Endothelial cell of umbilical vein (primary cell): ENCODE data around the gene USP7.

Experiments used
- EZH2 ChIP-seq: IDR thresholded peaks from 2 replicates; pipeline ENCODE4 v1.6.1; 2012; ENCODE audit warnings: borderline replicate concordance, low read depth, mild to moderate bottlenecking, moderate library complexity, low read length, inconsistent platforms; ENCODE audit not compliant: severe bottlenecking
- FOS ChIP-seq: IDR thresholded peaks from 2 replicates; pipeline ENCODE4 v1.6.1; 2011; ENCODE audit warnings: mild to moderate bottlenecking, low read length, moderate library complexity, borderline replicate concordance; ENCODE audit not compliant: insufficient read depth
- GATA2 ChIP-seq: IDR thresholded peaks from 2 replicates; pipeline ENCODE4 v1.7.0; 2011; ENCODE audit warnings: low read depth, mild to moderate bottlenecking, moderate library complexity, mixed read lengths, low read length; ENCODE audit not compliant: insufficient read length, insufficient read depth
- JUN ChIP-seq: IDR thresholded peaks from 2 replicates; pipeline ENCODE4 v1.6.1; 2011; ENCODE audit warnings: borderline replicate concordance, low read depth; ENCODE audit not compliant: insufficient read length, insufficient read depth
- MAX ChIP-seq: IDR thresholded peaks from 2 replicates; pipeline ENCODE4 v1.6.1; 2011; ENCODE audit not compliant: insufficient read depth, insufficient read length
- MYC ChIP-seq: IDR thresholded peaks from one replicate; pipeline ENCODE4 v1.6.1; 2011; ENCODE audit warnings: mild to moderate bottlenecking, low read depth, low read length
- POLR2A ChIP-seq: IDR thresholded peaks from 2 replicates; pipeline ENCODE4 v1.6.1; 2012; ENCODE audit warnings: low read depth, mild to moderate bottlenecking, control low read depth, low read length
- POLR2AphosphoS5 ChIP-seq: IDR thresholded peaks from 2 replicates; pipeline ENCODE4 v1.6.1; 2012; ENCODE audit warnings: low read depth, mild to moderate bottlenecking, control low read depth, low read length, moderate library complexity; ENCODE audit not compliant: insufficient read depth
- TF ChIP-seq, protein P1 (sequence below), 2 donors: IDR thresholded peaks; 1 replicate in 1 of 2; 2 replicates in 1 of 2; pipeline ENCODE4 v1.5.1; 2011; ENCODE audit warnings: low read length in 2 of 2, mild to moderate bottlenecking in 2 of 2, moderate library complexity in 2 of 2, control low read depth in 1 of 2, inconsistent platforms in 1 of 2, low read depth in 1 of 2; ENCODE audit not compliant: insufficient read depth in 1 of 2; ENCODE audit errors: extremely low read depth in 1 of 2

GRCh38 chr16:8926827-8927226 lies 36.9 kb downstream of the USP7 start:
- TF ChIP-seq, protein P1, sequence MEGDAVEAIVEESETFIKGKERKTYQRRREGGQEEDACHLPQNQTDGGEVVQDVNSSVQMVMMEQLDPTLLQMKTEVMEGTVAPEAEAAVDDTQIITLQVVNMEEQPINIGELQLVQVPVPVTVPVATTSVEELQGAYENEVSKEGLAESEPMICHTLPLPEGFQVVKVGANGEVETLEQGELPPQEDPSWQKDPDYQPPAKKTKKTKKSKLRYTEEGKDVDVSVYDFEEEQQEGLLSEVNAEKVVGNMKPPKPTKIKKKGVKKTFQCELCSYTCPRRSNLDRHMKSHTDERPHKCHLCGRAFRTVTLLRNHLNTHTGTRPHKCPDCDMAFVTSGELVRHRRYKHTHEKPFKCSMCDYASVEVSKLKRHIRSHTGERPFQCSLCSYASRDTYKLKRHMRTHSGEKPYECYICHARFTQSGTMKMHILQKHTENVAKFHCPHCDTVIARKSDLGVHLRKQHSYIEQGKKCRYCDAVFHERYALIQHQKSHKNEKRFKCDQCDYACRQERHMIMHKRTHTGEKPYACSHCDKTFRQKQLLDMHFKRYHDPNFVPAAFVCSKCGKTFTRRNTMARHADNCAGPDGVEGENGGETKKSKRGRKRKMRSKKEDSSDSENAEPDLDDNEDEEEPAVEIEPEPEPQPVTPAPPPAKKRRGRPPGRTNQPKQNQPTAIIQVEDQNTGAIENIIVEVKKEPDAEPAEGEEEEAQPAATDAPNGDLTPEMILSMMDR (IDR thresholded peaks at IDR 0.05; ENCODE audit: extremely low read depth in 1 of 2, insufficient read depth in 1 of 2, low read depth in 1 of 2, low read length in 2 of 2): no peak
- no peak for TF ChIP-seq POLR2A
- no peak for TF ChIP-seq MYC
- no peak for TF ChIP-seq FOS
- TF ChIP-seq EZH2: no peak
- no peak for TF ChIP-seq MAX
- no peak for TF ChIP-seq POLR2AphosphoS5
- TF ChIP-seq GATA2: no peak
- no peak for TF ChIP-seq JUN
